Stimulated activated CD4-positive, alpha-beta T cell treated with anti-CD3 and anti-CD28 coated beads, TNF-alpha, amount 100 ng/mL, for 24 hours (primary cell): ENCODE results near the gene PRKX.
"Not testable (repeated sequence)": the region's sequence is repeated elsewhere in the genome, so short reads cannot be mapped to it uniquely, and the experiment has no call there.

Experiments
- DNase-seq, 3 experiments: peaks; one replicate each; pipeline ENCODE4 v3.0.0-alpha.2; 2020; ENCODE audit warnings: low read depth in 3 of 3

Gene PRKX

GRCh38 chrX:3711331-3711917 lies 2.0 kb downstream of the PRKX start:
- no peak for DNase-seq

- DNase-seq = not testable (repeated sequence)
These were observed 5.7 kb downstream of the PRKX start for GRCh38 chrX:3707673-3708274.

- no peak for DNase-seq
These were observed 7.0 kb downstream of the PRKX start for GRCh38 chrX:3706481-3706880.

- not testable (repeated sequence) for DNase-seq
These were observed 10.2 kb downstream of the PRKX start for GRCh38 chrX:3703251-3703650.

- not testable (repeated sequence) for DNase-seq
These were observed 11.4 kb downstream of the PRKX start for GRCh38 chrX:3702095-3702494.

- DNase-seq = not testable (repeated sequence)
These were observed 12.0 kb downstream of the PRKX start for GRCh38 chrX:3701445-3701928.

GRCh38 chrX:3699821-3700381 lies 13.5 kb downstream of the PRKX start:
- DNase-seq = no peak

GRCh38 chrX:3697701-3698279 lies 15.7 kb downstream of the PRKX start:
- DNase-seq = no peak

GRCh38 chrX:3697220-3697684 lies 16.2 kb downstream of the PRKX start:
- DNase-seq = no peak

- no peak for DNase-seq
These were observed 17.9 kb downstream of the PRKX start for GRCh38 chrX:3695536-3695935.

- no peak for DNase-seq
These were observed 23.3 kb downstream of the PRKX start for GRCh38 chrX:3690140-3690539.

- not testable (repeated sequence) for DNase-seq
These were observed 30.2 kb downstream of the PRKX start for GRCh38 chrX:3683236-3683635.

GRCh38 chrX:3680459-3680858 lies 33.0 kb downstream of the PRKX start:
- no peak for DNase-seq

GRCh38 chrX:3679669-3680068 lies 33.8 kb downstream of the PRKX start:
- no peak for DNase-seq

GRCh38 chrX:3678328-3678727 lies 35.1 kb downstream of the PRKX start:
- DNase-seq = no peak

- DNase-seq = no peak
These were observed 38.6 kb downstream of the PRKX start for GRCh38 chrX:3674881-3675280.

GRCh38 chrX:3669841-3670475 lies 43.5 kb downstream of the PRKX start:
- DNase-seq = no peak

GRCh38 chrX:3666975-3667374 lies 46.5 kb downstream of the PRKX start:
- DNase-seq = no peak

- DNase-seq = no peak
These were observed 48.5 kb downstream of the PRKX start for GRCh38 chrX:3664921-3665320.

- not testable (repeated sequence) for DNase-seq
These were observed 49.7 kb downstream of the PRKX start for GRCh38 chrX:3663576-3664250.

- no peak for DNase-seq
These were observed 53.7 kb downstream of the PRKX start for GRCh38 chrX:3659761-3660160.

GRCh38 chrX:3655181-3655580 lies 58.3 kb downstream of the PRKX start:
- no peak for DNase-seq
